GM13977 (cell line): ENCODE results near the gene STMN1.
"Not testable (repeated sequence)": the region's sequence is repeated elsewhere in the genome, so short reads cannot be mapped to it uniquely, and the experiment has no call there.

Experiments
- DNase-seq: peaks from one replicate; pipeline ENCODE4 v3.0.0; 2012; ENCODE audit warnings: low spot score
- CTCF ChIP-seq: IDR thresholded peaks from 2 replicates; pipeline ENCODE4 v1.5.1; 2012; ENCODE audit warnings: mild to moderate bottlenecking, control low read depth; ENCODE audit not compliant: insufficient read depth; ENCODE audit errors: extremely low read depth, missing control alignments
- in situ Hi-C: fragments of 300-500 bp; cut with MboI; formaldehyde crosslinking; loops from one replicate; pipeline ENCODE4 v1.12.0; 2022; ENCODE audit warnings: low sequenced_read_pairs, low pct_unique_long_range_greater_than_20kb, mixed read lengths, inconsistent platforms; ENCODE audit not compliant: unreplicated experiment

STMN1 gene

GRCh38 chr1:25945761-25946160 lies 39.5 kb upstream of the STMN1 start:
- TF ChIP-seq CTCF = no peak
- in situ Hi-C loops = no loop called here
- no peak for DNase-seq

GRCh38 chr1:25944986-25945385 lies 38.8 kb upstream of the STMN1 start:
- DNase-seq = no peak
- TF ChIP-seq CTCF = no peak
- in situ Hi-C loops = no loop called here

- DNase-seq, in situ Hi-C loops: not testable (repeated sequence)
Measured at GRCh38 chr1:25943511-25943910, 37.3 kb upstream of the STMN1 start.

GRCh38 chr1:25936947-25937346 lies 30.7 kb upstream of the STMN1 start:
- no peak for DNase-seq
- in situ Hi-C loops = no loop called here
- no peak for TF ChIP-seq CTCF

GRCh38 chr1:25933479-25934365 lies 27.5 kb upstream of the STMN1 start:
- TF ChIP-seq CTCF = no peak
- no peak for DNase-seq
- in situ Hi-C loops = no loop called here

- in situ Hi-C loops, DNase-seq: not testable (repeated sequence)
Measured at GRCh38 chr1:25932811-25933400, 26.7 kb upstream of the STMN1 start.

GRCh38 chr1:25932321-25932720 lies 26.1 kb upstream of the STMN1 start:
- no peak for DNase-seq
- in situ Hi-C loops = no loop called here
- TF ChIP-seq CTCF = no peak
